Common myeloid progenitor, CD34-positive (primary cell): ENCODE results near the gene SLC35F4.

Source experiments
- CTCF ChIA-PET: fragments of 350-600 bp; sonication (Branson Sonifier 250); formaldehyde crosslinking; loops from one replicate; lab custom pipeline; 2021; ENCODE audit warnings: antibody characterized with exemption; lab: Charles Lee
- POLR2A ChIA-PET: fragments of 350-600 bp; sonication (Branson Sonifier 250); formaldehyde crosslinking; loops from one replicate; lab custom pipeline; 2021; ENCODE audit warnings: antibody characterized with exemption; lab: Charles Lee
- DNase-seq, 3 donors: peaks; one replicate each; pipeline versions ENCODE4 v3.0.0 to v3.0.0-alpha.2; 2013
- H3K27ac ChIP-seq, 2 experiments: 1 replicate in 1 of 2; 2 replicates in 1 of 2; pipeline ENCODE4 v1.7.0; 2013; ENCODE audit warnings: inconsistent platforms in 2 of 2, low read length in 2 of 2, mild to moderate bottlenecking in 2 of 2, low read depth in 1 of 2, moderate library complexity in 1 of 2; ENCODE audit not compliant: severe bottlenecking in 2 of 2, insufficient read depth in 1 of 2, poor library complexity in 1 of 2
- H3K27me3 ChIP-seq, 5 experiments: replicated peaks in 2 of 5; 1 replicate in 3 of 5; 2 replicates in 2 of 5; pipeline versions ENCODE4 v1.6.1 to v1.7.0; 2013; ENCODE audit warnings: low read length in 4 of 5, mild to moderate bottlenecking in 2 of 5, moderate library complexity in 2 of 5, inconsistent platforms in 1 of 5; ENCODE audit not compliant: insufficient read depth in 5 of 5, control insufficient read depth in 4 of 5
- H3K36me3 ChIP-seq, 4 experiments: 1 replicate in 2 of 4; 2 replicates in 2 of 4; pipeline versions ENCODE4 v1.6.1 to v1.7.0; 2013; ENCODE audit warnings: low read length in 3 of 4, control low read depth in 1 of 4, mild to moderate bottlenecking in 1 of 4; ENCODE audit not compliant: control insufficient read depth in 4 of 4, insufficient read depth in 4 of 4
- H3K4me1 ChIP-seq, 4 experiments: 1 replicate in 3 of 4; 2 replicates in 1 of 4; pipeline versions ENCODE4 v1.6.1 to v1.7.1; 2013; ENCODE audit warnings: low read length in 3 of 4, mild to moderate bottlenecking in 3 of 4, control low read depth in 1 of 4, inconsistent platforms in 1 of 4, moderate library complexity in 1 of 4; ENCODE audit not compliant: control insufficient read depth in 4 of 4, insufficient read depth in 4 of 4; ENCODE audit errors: control extremely low read depth in 1 of 4
- H3K4me3 ChIP-seq, 7 experiments: 1 replicate in 4 of 7; 2 replicates in 3 of 7; pipeline versions ENCODE4 v1.5.1 to v1.7.0; 2013; ENCODE audit warnings: mild to moderate bottlenecking in 7 of 7, low read length in 6 of 7, moderate library complexity in 6 of 7, inconsistent platforms in 2 of 7, low read depth in 2 of 7, control low read depth in 1 of 7; ENCODE audit not compliant: insufficient read depth in 4 of 7, control insufficient read depth in 1 of 7; ENCODE audit errors: extremely low read depth in 1 of 7
- H3K9me3 ChIP-seq, 5 experiments: 1 replicate in 4 of 5; 2 replicates in 1 of 5; pipeline versions ENCODE4 v1.6.1 to v1.7.1; 2013; ENCODE audit warnings: low read length in 4 of 5, mild to moderate bottlenecking in 2 of 5, inconsistent platforms in 1 of 5, low read depth in 1 of 5, moderate library complexity in 1 of 5; ENCODE audit not compliant: control insufficient read depth in 4 of 5, insufficient read depth in 2 of 5; ENCODE audit errors: control extremely low read depth in 1 of 5
- WGBS: methylation state at CpG from one replicate; pipeline ENCODE4 v1.1.5; 2013; ENCODE audit not compliant: insufficient coverage; 5-methylcytosine and 5-hydroxymethylcytosine counted together

Gene SLC35F4

GRCh38 chr14:57692671-57693070 is 173.2 kb downstream of the SLC35F4 start:
- H3K9me3 ChIP-seq = no peaks in the 10 kb centered on the region
- no peaks in the 10 kb centered on the region for H3K27me3 ChIP-seq
- DNase-seq = peak in 2 of 3 donors; percentile 13 to 21
- no peaks in the 10 kb centered on the region for H3K4me1 ChIP-seq
- ChIA-PET CTCF (no interaction called here), POLR2A (no interaction called here)
- no peaks in the 10 kb centered on the region for H3K36me3 ChIP-seq
- no peak overlapping the region for H3K4me3 ChIP-seq
- H3K27ac ChIP-seq = no peak overlapping the region

GRCh38 chr14:57687416-57687815 is 178.5 kb downstream of the SLC35F4 start:
- Histone ChIP-seq H3K4me1 (no peaks in the 10 kb centered on the region), H3K4me3 (no peak overlapping the region), H3K27ac (no peak overlapping the region), H3K36me3 (no peaks in the 10 kb centered on the region), H3K9me3 (no peaks in the 10 kb centered on the region), H3K27me3 (no peaks in the 10 kb centered on the region)
- WGBS = 88% methylated on average over 1 of the region's 1 CpG
- DNase-seq = no peak
- ChIA-PET POLR2A (no interaction called here), CTCF (no interaction called here)

- no peaks in the 10 kb centered on the region for H3K36me3 ChIP-seq
- POLR2A ChIA-PET = no interaction called here
- no peaks in the 10 kb centered on the region for H3K4me1 ChIP-seq
- WGBS = 86% methylated on average over 3 of the region's 4 CpGs
- CTCF ChIA-PET = no interaction called here
- no peaks in the 10 kb centered on the region for H3K27me3 ChIP-seq
- H3K27ac ChIP-seq = no peak overlapping the region
- no peak overlapping the region for H3K4me3 ChIP-seq
- DNase-seq = no peak
- no peaks in the 10 kb centered on the region for H3K9me3 ChIP-seq
These were observed 179.6 kb downstream of the SLC35F4 start for GRCh38 chr14:57686304-57686703.

- ChIA-PET CTCF (no interaction called here), POLR2A (no interaction called here)
- DNase-seq = no peak
- 100% methylated on average over 2 of the region's 3 CpGs for WGBS
- Histone ChIP-seq H3K36me3 (no peaks in the 10 kb centered on the region), H3K9me3 (peaks cover 0 to 2% (median 0%) of the 10 kb centered on the region in 5 experiments), H3K4me1 (no peaks in the 10 kb centered on the region), H3K27me3 (no peaks in the 10 kb centered on the region), H3K4me3 (no peak overlapping the region), H3K27ac (no peak overlapping the region)
These were observed 194.9 kb downstream of the SLC35F4 start for GRCh38 chr14:57671021-57671420.

GRCh38 chr14:57660208-57660607 is 205.7 kb downstream of the SLC35F4 start:
- CTCF ChIA-PET = no interaction called here
- POLR2A ChIA-PET = no interaction called here
- no peaks in the 10 kb centered on the region for H3K27me3 ChIP-seq
- no peak overlapping the region for H3K27ac ChIP-seq
- peaks cover 0 to 4% (median 0%) of the 10 kb centered on the region in 5 experiments for H3K9me3 ChIP-seq
- H3K4me3 ChIP-seq = no peak overlapping the region
- H3K36me3 ChIP-seq = no peaks in the 10 kb centered on the region
- no peak for DNase-seq
- H3K4me1 ChIP-seq = no peaks in the 10 kb centered on the region
- 40% methylated on average over 1 of the region's 2 CpGs for WGBS

GRCh38 chr14:57659052-57659451 is 206.8 kb downstream of the SLC35F4 start:
- Histone ChIP-seq H3K36me3 (no peaks in the 10 kb centered on the region), H3K9me3 (peaks cover 0 to 4% (median 0%) of the 10 kb centered on the region in 5 experiments), H3K4me3 (no peak overlapping the region), H3K27me3 (no peaks in the 10 kb centered on the region), H3K4me1 (no peaks in the 10 kb centered on the region), H3K27ac (no peak overlapping the region)
- POLR2A ChIA-PET = no interaction called here
- CTCF ChIA-PET = no interaction called here
- WGBS = 33% methylated on average over 1 of the region's 1 CpG
- no peak for DNase-seq

GRCh38 chr14:57657487-57657886 is 208.4 kb downstream of the SLC35F4 start:
- Histone ChIP-seq H3K4me3 (no peak overlapping the region), H3K27ac (no peak overlapping the region), H3K36me3 (no peaks in the 10 kb centered on the region), H3K4me1 (no peaks in the 10 kb centered on the region), H3K9me3 (no peaks in the 10 kb centered on the region), H3K27me3 (no peaks in the 10 kb centered on the region)
- no peak for DNase-seq
- WGBS = 100% methylated on average over 1 of the region's 5 CpGs
- ChIA-PET POLR2A (no interaction called here), CTCF (no interaction called here)
